Tibial nerve (tissue), 4 donors: ENCODE results near the gene ATP1A1.

Experiments used
- CTCF ChIP-seq, 5 experiments: fragments of 200-600 bp in 3 of 5; fragments of 450-650 bp in 2 of 5; sonication (generic) in 3 of 5; IDR thresholded peaks; one replicate each; pipeline ENCODE4 v1.5.1; 2016 to 2019; ENCODE audit warnings: antibody characterized with exemption in 5 of 5, mild to moderate bottlenecking in 3 of 5, moderate library complexity in 2 of 5
- EP300 ChIP-seq, 2 donors: sonication (generic); formaldehyde crosslinking; IDR thresholded peaks; one replicate each; pipeline ENCODE4 v1.6.1; 2017; ENCODE audit warnings: antibody characterized with exemption in 2 of 2, mild to moderate bottlenecking in 1 of 2

GRCh38 chr1:116448785-116449385, 75.8 kb downstream of the ATP1A1 start:
- TF ChIP-seq CTCF (IDR thresholded peaks at IDR 0.05) (no peak), EP300 (IDR thresholded peaks at IDR 0.05) (no peak)
